HEK293T (cell line): Measurements from ENCODE around the gene FOCAD.

Source experiments
- BHLHE40 ChIP-seq: fragments of 450-650 bp; IDR thresholded peaks from 2 replicates; pipeline ENCODE4 v1.6.1; 2016; ENCODE audit warnings: mild to moderate bottlenecking, moderate library complexity, borderline replicate concordance
- CTBP1 ChIP-seq: fragments of 450-650 bp; IDR thresholded peaks from 2 replicates; pipeline ENCODE4 v1.6.1; 2016; ENCODE audit warnings: borderline replicate concordance
- ELF4 ChIP-seq: fragments of 450-650 bp; IDR thresholded peaks from 2 replicates; pipeline ENCODE4 v1.6.1; 2017; ENCODE audit warnings: antibody characterized with exemption
- FOXK2 ChIP-seq: fragments of 450-650 bp; IDR thresholded peaks from 2 replicates; pipeline ENCODE4 v1.6.1; 2016; ENCODE audit warnings: mild to moderate bottlenecking
- FOXM1 ChIP-seq: fragments of 450-650 bp; IDR thresholded peaks from 2 replicates; pipeline ENCODE4 v1.6.1; 2017; ENCODE audit warnings: mild to moderate bottlenecking, borderline replicate concordance
- L3MBTL2 ChIP-seq: fragments of 450-650 bp; conservative IDR thresholded peaks from 2 replicates; pipeline ENCODE4 v1.6.1; 2016; ENCODE audit warnings: mild to moderate bottlenecking
- NFRKB ChIP-seq: fragments of 450-650 bp; IDR thresholded peaks from 2 replicates; pipeline ENCODE4 v1.6.1; 2016; ENCODE audit warnings: mild to moderate bottlenecking, moderate library complexity
- SP1 ChIP-seq: fragments of 450-650 bp; IDR thresholded peaks from 2 replicates; pipeline ENCODE4 v1.6.1; 2017
- TARDBP ChIP-seq: fragments of 450-650 bp; IDR thresholded peaks from 2 replicates; pipeline ENCODE4 v1.6.1; 2016
- TF ChIP-seq, protein P1 (sequence below): fragments of 450-650 bp; IDR thresholded peaks from 2 replicates; pipeline ENCODE4 v1.6.1; 2016

DNA sequence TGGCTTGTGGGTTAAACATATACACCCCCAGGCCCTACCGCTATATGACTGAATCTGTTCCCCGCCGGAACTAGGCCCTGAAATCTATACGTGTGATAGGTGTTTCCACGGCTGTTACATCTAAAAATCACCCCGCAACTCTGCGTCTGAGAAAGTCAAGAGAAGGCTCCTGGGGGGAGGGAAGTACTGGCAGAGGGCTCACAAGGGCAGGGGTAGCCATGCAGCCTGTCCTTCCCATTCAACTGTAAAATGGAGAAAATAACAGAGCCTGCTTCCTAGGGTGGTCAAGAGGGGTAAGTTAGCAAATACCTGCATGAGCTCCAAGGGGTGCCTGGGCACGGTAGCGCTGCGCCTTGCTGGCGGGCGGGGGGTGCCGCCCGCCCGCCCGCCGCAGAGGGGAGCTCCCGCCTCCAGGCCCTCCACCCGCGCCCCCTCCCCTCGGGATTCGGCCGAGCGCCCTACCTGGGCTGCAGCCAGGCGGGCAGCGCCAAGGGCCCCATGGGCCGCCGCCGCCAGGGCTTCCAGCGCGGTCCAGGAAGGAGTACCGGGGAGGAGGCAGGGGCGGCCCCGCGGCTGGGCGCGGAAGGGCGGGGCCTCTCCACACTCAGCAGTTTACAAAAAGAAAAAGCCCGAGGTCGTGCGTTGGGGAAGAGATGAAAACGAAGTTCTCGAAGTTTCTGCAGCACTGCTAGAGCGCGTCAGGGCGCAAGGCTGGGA, 347.2 kb downstream of the FOCAD start, which contains the start of gene HACD4:
- TF ChIP-seq SP1 = no peak
- no peak for TF ChIP-seq L3MBTL2
- TF ChIP-seq ELF4 = no peak
- no peak for TF ChIP-seq TARDBP
- no peak for TF ChIP-seq NFRKB
- no peak for TF ChIP-seq BHLHE40
- TF ChIP-seq FOXM1 = no peak
- TF ChIP-seq FOXK2 = no peak
- TF ChIP-seq, protein P1, sequence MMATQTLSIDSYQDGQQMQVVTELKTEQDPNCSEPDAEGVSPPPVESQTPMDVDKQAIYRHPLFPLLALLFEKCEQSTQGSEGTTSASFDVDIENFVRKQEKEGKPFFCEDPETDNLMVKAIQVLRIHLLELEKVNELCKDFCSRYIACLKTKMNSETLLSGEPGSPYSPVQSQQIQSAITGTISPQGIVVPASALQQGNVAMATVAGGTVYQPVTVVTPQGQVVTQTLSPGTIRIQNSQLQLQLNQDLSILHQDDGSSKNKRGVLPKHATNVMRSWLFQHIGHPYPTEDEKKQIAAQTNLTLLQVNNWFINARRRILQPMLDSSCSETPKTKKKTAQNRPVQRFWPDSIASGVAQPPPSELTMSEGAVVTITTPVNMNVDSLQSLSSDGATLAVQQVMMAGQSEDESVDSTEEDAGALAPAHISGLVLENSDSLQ = no peak
- no peak for TF ChIP-seq CTBP1
